ENCODE data around the gene ADH7. TPM values are rescaled to one million over a fixed set of nuclear protein-coding genes. Genes with fewer than 3 reads are reported as not detected.
"Not testable (repeated sequence)": the region's sequence is repeated elsewhere in the genome, so short reads cannot be mapped to it uniquely, and the experiment has no call there.

The ADH7 gene
- total RNA-seq, 1 experiment from 2014 or later: not detected

- peak; percentile 35 for TF ChIP-seq CTCF (conservative IDR thresholded peaks at IDR 0.05; ENCODE audit: low read depth, low read length)
- H3K27ac ChIP-seq (ENCODE audit: low read depth, low read length, poor library complexity, severe bottlenecking); CTCF ChIA-PET; BruUV-seq (replicated peaks); H3K36me3 ChIP-seq (ENCODE audit: insufficient read depth, low read length, poor library complexity, severe bottlenecking); H3K4me1 ChIP-seq (ENCODE audit: insufficient read depth, low read length, poor library complexity, severe bottlenecking); H3K27me3 ChIP-seq (replicated peaks; ENCODE audit: insufficient read depth, low read depth, low read length, poor library complexity); H3K4me3 ChIP-seq (ENCODE audit: low read depth, low read length, poor library complexity, severe bottlenecking); H3K9me3 ChIP-seq (ENCODE audit: low read depth, low read length, poor library complexity, severe bottlenecking); POLR2A ChIA-PET (ENCODE audit: low non-redundant PET): not testable (repeated sequence)
- peak; percentile 32 for DNase-seq (ENCODE audit: low spot score)
- intact Hi-C loops (cut with micrococcal nuclease; ENCODE audit: unreplicated experiment): loop anchor here (5.0 to 10.0 kb wide), 2 partner anchors 47 to 389 kb away; no protein-coding TSS in a partner anchor
These were observed 19.4 kb downstream of the ADH7 start for GRCh38 chr4:99415762-99416161.

GRCh38 chr4:99414902-99415301 lies 20.2 kb downstream of the ADH7 start:
- intact Hi-C loops (cut with micrococcal nuclease; ENCODE audit: unreplicated experiment): loop anchor here (5.0 to 10.0 kb wide), 2 partner anchors 47 to 390 kb away; no protein-coding TSS in a partner anchor
- CTCF ChIA-PET; POLR2A ChIA-PET (ENCODE audit: low non-redundant PET); H3K36me3 ChIP-seq (ENCODE audit: insufficient read depth, low read length, poor library complexity, severe bottlenecking); H3K4me1 ChIP-seq (ENCODE audit: insufficient read depth, low read length, poor library complexity, severe bottlenecking); H3K4me3 ChIP-seq (ENCODE audit: low read depth, low read length, poor library complexity, severe bottlenecking); DNase-seq (ENCODE audit: low spot score); H3K9me3 ChIP-seq (ENCODE audit: low read depth, low read length, poor library complexity, severe bottlenecking); H3K27ac ChIP-seq (ENCODE audit: low read depth, low read length, poor library complexity, severe bottlenecking); BruUV-seq (replicated peaks); H3K27me3 ChIP-seq (replicated peaks; ENCODE audit: insufficient read depth, low read depth, low read length, poor library complexity): not testable (repeated sequence)

- CTCF ChIA-PET: no interaction called here
- no peaks in the 10 kb centered on the region for H3K4me1 ChIP-seq (ENCODE audit: insufficient read depth, low read length, poor library complexity, severe bottlenecking)
These were observed 20.7 kb downstream of the ADH7 start for GRCh38 chr4:99414401-99414800.

More at GRCh38 chr4:99414401-99414800, 20.7 kb downstream of the ADH7 start:
- Histone ChIP-seq H3K36me3 (ENCODE audit: insufficient read depth, low read length, poor library complexity, severe bottlenecking) (no peaks in the 10 kb centered on the region), H3K9me3 (ENCODE audit: low read depth, low read length, poor library complexity, severe bottlenecking) (no peaks in the 10 kb centered on the region), H3K4me3 (ENCODE audit: low read depth, low read length, poor library complexity, severe bottlenecking) (no peak overlapping the region), H3K27me3 (replicated peaks; ENCODE audit: insufficient read depth, low read depth, low read length, poor library complexity) (no peaks in the 10 kb centered on the region), H3K27ac (ENCODE audit: low read depth, low read length, poor library complexity, severe bottlenecking) (no peak overlapping the region)
- POLR2A ChIA-PET (ENCODE audit: low non-redundant PET): no interaction called here
- BruUV-seq (replicated peaks): no TSS peak
- intact Hi-C loops (cut with micrococcal nuclease; ENCODE audit: unreplicated experiment): loop anchor here (10.0 kb wide), 1 partner anchor 390 kb away; no protein-coding TSS in a partner anchor
- TF ChIP-seq CTCF (conservative IDR thresholded peaks at IDR 0.05; ENCODE audit: low read depth, low read length) (no peak), EZH2 (IDR thresholded peaks at IDR 0.05; ENCODE audit: borderline replicate concordance, low read depth, low read length, poor library complexity, severe bottlenecking) (no peak)
- DNase-seq (ENCODE audit: low spot score): no peak

Measured in A673 (cell line).